Amygdala (tissue), 56 donors: ENCODE measurements around the gene ASB18.

Source experiments
- DNase-seq, 56 donors: peaks; one replicate each; lab custom pipeline; 2025; lab: John Stamatoyannopoulos, UW

Gene ASB18

DNA sequence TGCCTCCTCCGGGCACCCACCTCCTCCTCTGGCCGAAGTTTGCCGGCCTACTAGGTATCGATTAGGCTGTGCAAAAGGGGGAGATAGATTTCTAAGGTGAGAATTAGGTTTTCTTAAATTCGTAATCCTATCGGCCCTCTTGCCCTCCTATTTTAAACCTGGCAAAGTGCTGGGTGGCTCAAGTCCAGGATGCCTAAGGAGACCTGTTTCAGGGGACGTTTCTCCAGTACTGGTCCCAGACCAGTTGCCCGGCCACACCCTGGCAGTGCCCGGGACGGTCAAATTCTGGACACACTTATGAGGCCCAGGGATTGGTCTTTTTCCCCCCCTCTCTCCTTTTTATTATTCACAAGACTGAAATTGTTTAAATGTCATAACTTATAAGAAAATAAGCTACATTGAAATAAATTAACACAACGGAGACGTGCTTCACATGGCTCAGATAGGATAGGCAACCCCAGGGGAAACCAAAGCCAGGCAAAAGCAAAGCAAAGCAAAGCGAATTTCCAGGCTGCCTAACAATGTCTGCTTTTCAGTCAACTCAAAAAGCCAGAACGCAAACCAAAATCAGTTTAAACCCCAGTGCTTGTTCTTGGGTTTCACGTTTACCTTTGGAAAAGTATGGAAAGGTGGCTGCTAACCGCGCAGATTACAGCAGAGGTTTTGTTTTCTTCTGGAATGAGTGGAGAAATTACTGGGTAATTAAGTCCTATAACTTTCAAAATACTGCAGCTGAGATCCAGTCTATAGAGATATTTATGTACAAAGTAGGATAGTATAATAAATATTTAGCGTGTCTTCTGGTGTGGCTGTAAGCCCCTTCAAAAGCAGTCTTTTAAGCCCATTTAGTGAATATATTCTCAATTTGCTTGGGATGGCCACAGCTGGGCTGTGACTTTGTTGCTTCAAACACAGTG lies 99.0 kb downstream of the ASB18 start:
- DNase-seq: no peak

DNA sequence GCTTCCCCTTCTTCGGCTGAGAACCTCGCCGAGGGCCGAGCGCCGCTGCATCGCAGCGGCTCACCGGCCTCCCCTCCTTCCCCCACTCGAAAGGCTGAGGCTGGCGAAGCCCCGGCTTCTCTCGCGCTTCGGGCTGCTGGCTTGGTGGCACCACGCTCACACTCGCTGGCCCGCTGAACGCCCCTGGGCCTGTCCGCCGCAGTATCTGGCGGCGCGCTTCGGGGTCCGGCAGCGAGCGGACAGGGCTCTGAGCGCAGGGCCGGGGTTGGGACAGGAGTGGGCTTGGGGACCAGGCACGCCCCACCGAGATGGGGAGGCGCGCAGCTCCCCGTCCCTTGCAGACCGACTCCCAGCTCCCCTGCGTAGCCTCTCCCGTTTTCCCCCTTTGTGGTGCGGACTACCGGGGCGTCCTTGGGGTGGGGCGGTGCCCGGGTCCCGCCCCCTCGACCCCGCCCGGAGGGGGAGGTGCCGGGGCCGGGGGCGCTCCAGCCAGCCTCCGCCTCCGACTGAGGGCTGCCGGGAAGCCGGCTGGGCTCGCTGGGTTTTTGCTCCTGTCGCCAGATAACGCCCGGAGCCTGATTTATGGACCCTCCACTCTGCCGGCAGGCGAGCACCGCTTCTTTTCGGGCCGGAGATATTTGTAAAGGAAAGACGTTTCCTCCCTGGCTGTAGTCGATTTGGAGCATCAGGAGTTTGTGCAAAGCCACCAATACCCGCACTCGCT lies 99.8 kb downstream of the ASB18 start:
- no peak for DNase-seq

DNA sequence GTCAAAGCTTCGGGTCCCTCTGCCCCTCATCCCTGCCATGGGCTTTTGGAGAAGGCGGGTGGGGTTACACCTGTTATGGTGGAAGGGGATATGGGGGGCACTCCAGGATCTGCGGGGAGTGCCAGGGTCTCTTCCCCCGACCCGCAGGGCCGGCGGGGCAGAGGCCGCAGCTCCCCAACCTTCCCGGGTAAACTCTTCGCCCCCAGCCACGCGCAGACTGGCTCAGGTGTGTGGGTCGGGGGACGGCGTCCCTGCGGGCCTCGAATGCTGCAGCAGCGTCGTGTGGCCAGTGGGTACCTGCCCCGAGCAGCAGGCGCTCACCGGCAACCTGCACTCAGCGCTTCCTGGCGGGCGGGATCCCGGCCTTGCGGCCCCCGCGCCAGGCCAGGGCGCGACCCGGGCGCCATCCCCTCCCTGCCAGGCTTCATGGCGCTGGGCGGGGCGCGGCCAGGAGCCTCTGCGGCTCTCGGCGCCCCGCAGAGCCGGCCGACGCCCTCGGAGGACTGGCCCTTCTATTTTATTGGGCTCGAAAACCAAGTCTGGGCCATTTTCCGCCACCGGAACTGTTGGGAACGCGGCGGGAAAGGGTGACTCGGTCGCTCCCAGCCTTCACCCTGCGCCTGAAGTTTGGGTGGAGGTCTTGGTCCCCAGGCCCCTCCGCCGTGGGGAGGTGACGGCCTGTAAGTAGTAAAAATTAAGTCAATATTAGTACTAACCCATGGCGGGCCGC lies 100.6 kb downstream of the ASB18 start:
- no peak for DNase-seq

DNA sequence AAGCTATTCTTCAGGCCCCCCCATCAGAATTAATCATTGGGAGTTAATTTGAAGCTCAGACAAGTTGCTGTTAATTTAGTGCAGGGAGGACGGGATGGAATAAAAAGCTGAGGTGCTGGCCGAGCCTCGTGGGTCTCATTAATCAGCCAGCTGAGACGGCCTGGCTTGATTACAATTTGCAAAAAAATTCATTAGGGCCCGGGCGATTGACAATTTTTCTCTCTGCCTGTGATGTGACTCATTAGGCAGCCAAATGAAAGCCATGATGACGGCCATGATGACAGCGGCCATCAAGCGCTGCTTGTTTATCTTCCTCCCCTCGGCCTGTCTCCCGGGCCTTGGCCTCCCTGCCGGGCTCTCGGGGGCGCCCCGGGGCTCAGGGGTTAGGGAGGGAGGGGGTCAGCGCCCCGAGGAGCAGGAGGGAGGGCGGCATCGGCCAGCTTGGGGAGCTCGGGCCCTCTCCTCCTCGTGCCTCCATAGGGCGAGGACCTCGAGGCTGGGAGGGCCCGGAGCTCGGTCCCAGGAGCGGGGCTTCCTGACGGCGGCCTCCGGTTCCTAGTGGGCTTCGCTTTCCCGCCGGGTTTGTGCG lies 101.2 kb downstream of the ASB18 start:
- no peak for DNase-seq

DNA sequence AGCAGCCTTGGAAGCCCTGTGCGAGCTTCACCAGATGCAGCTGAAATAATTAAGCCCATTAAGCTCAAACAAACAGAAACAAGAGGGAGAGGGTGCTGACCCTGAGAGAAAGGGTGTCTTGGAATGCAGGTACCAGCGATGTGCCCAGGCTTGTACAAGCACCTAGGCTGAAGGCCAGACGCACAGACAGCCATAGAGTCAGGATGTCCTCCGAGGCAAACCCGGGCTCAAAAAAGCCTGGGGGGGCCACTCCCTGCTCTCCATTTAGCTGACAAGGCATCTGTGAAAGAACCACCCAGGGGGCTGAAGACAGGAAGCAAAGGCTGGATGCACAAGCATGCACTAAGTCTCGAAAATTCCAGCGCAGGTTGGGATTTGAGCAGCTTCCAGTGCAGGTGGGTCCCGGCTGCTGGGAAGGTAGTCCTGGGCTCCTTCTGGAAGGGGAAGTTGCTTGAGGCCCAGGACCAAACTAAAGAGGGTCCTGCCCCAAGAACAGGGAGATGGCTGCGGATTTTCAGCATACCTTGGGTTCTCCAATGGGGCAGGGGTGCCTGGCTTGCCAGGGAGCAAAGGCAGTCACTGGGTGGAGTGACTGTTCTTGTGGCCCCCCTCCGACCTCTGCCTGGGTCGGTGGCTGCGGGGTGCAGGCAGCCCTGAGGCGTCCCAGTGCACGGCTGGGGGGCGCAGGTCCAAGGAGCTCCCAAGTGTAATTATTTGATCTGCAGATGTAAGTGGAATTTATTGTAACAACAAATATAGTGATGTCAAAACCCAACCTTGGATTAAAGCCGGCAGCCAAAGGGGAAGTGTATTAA lies 102.0 kb downstream of the ASB18 start:
- no peak for DNase-seq

DNA sequence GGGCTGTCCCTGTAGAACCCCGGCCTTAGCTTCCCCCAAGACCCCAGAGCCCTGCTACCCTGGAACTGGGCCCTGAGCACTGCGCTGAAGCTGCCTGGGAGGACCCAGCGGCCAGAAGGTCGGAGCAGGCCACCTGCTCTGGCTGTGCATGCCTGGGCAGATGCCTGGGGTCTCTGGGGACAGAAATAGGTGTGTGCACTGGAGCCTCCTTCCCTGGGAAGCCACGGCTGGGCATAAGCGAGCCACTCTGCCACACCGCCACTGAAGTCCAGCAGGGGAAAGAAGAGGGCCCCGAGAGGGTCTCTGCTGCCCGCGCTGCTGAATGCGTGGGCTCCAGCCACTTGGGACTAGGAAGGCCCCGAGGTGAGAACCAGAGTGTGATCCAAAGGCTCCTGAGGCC lies 102.7 kb downstream of the ASB18 start:
- no peak for DNase-seq

DNA sequence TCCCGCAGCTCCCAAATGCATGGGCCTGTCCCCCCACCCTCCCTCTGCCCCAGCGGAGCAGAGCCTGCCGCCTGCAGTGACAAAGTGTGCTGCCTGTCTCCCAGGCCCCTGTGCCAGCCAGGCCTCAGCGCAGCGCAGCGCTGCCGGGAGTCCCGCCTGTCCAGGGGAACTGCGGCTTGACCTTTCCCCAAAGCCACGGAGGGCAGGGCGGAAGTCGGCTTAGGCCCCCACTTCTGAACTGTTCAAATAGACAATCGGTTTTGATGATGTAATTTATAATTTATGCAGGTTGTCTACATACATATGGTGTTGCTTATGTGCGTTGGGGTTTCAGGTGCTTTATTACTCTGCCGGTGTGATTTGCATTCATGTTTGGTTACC lies 103.1 kb downstream of the ASB18 start:
- DNase-seq: no peak

DNA sequence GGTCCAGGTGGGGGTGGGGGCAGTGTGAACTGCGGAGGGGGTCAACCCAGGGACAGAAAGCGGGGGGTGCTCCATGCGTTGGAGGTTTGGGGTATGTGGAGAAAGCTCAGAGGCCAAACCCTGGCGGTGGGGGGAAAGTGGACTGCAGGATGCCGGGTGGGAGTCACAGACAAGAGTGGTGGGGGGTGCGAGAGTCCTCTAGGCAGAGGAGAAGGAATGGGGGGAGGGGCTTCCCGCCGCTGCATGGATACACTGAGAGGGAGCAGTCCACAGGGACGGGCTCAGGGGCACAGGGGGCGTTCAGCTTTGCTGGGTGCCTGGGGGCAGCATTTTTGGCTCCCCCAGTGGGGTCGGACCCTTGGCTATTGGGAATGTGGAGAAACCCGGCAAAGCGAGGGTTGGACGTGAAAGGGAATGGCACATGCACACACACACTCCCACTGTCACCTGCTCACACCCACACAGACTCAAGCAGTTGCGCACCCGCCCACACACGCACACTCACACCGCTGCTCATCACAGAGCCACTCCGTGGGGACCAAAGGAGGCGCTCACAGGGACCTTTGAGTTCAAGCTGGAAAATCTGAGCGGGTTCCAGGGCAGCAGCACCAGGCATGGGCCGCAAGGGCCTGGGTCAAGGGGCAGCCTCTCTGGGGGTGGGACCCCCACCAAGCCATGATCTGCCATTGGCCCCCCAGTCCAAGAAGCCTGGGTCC lies 103.7 kb downstream of the ASB18 start:
- DNase-seq: no peak

DNA sequence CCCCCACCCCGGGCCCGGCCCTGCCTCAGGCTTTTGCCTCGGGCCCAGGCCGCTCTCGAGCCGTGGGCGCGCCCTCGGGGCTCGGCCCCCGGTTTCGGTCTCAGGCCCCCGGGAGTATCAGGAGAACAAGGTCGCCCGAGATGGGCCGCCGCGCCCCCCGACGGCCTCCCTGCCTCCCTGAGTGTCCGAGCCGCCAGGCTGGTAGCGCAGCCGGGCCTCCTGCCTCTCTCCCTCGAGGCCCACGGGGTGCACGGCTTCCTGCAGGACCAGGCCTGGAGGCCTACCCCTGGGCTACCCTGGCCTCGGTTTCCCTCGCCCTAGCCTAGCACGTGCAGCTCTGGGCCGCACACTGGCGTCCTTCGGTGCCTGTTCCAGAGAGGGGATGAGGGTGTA lies 104.4 kb downstream of the ASB18 start:
- DNase-seq: no peak

DNA sequence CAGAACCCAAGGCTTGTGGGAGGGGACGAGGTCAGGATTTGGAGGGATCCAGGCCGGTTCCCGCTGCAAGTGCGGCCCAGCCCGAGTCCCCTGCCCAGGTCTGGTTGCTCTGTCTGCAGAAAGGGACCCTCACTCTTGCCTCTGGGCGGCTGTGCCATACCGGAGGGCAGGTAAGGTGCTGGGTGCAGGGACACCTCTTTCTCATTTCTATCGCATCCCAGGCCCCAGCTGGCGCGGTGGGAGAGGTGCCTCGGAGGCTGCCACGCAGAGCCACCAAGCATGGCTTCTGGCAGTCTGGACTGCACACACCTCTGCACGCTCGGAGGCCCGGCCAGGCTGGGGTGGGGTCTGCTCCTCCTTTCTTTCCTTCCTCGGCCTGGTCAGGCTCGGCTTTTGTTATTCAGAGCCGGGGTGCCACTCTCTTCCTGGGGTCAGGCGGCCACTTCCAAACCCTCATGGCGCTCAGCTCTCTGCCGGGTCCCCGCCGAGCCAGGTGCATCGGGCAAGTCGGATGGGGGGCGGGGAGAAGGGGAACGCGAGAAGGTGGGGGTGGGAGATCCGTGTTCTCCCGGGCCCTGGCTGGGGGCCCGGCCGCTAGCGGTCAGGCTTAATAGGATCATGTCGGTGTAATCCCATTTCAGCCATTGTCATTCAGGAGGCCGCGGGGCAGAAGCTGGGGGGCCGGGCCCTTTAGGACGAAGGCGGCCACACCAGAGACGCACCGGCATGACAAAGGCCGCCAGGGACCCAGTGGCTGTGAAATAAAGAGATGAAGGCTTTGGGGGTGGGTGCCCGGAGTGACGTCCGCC lies 105.0 kb downstream of the ASB18 start:
- no peak for DNase-seq

DNA sequence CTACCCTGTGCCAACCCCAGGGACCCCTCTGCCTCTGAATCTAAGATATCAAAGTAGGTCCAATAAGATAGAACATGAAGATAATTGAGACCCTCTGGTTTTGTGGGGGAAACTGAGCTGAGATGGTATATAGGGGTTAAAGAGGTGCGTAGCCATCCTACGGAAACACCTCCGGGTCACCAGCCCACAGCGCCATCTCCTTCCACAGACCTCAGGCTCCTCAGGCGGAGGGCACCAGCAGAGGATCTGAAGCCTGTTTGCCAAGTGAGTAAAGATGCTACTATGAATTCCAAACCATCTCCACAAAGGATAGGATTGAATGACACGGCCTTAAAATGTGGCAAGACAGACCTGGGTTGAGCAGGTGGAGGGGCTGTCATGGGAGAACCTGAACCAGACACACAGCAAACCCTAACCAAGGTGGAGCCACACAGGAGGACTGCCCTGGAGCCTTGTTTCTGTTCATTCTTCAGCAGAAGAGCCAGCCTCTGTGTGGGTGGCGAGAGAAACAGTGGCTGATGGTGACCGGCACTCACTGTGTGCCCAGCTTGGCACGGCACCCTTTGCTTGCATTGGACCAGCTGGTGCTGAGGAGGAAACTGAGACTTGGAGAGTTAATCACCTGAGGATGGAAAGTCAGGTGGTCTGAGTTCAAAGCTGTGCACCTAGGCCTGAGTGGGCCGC lies 106.2 kb downstream of the ASB18 start:
- DNase-seq: no peak

DNA sequence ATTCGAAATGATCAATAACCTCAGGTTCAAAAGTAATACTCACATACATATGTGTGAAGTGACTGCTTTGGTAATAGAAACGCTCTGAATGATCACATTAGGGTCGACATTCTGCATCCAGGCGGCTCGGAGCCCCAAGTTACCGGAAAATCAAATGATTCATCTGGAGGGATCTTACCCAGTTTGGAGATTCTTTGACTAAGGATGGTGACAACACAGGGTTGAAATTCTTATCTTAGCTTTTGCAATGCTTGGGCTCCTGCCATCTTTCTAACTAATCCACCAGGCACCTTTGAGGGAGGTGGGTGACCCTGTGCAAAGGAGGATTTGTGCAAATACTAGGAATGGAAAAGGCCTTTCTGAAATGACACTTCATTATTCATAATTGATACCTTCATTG lies 106.8 kb downstream of the ASB18 start:
- no peak for DNase-seq

DNA sequence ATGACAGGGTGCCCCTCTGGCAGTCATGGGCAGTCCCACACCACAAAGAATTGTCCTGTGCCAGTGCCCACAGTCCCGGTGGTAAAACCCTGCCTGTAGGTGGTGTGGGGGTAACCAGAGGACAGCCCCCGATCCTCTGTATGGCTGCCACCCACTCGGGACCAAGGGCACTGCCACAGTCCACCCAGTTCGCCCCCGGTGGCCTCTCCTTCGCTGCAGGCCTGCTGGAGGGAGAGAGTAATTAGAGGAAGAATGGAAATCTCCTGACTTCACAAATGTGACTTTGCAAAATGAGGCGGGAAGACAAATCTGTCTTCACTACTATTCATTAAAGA lies 107.4 kb downstream of the ASB18 start:
- no peak for DNase-seq

DNA sequence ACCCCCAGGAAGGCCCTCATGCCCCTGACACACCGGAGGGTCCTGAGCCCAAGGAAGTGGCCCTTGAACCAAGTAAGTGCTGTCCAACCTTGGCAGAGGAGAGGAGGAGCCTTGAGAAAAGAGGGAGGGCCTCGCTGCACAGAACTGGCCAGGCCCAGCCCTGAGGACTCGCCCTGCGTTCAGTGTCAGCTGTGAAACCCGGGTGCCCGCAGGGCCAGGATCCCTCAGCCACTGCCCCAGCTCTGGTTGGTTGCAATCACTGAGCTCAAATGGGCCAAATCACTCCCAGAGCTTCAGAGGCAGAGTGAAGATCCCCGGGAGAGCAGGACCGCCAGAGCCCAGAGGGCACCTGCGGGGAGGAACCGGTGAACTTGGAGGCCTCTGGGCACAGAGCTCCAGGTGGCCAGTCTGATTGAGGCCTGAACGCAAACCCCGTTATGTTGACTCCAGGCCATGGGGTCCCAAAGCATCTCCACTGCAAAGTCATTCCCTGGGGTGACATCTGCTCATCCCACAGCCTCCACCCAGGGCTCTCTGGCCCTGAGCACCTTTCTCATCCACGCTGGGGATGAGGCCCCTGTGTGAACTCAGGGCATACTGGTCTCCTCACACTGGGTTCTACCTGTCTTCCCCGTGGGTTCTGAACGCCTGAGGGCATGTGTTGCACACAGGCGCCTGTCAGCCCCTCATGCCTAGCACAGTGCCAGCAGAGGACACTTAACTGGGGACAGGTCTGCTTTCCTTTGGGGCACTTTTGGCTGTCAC lies 107.9 kb downstream of the ASB18 start:
- no peak for DNase-seq

DNA sequence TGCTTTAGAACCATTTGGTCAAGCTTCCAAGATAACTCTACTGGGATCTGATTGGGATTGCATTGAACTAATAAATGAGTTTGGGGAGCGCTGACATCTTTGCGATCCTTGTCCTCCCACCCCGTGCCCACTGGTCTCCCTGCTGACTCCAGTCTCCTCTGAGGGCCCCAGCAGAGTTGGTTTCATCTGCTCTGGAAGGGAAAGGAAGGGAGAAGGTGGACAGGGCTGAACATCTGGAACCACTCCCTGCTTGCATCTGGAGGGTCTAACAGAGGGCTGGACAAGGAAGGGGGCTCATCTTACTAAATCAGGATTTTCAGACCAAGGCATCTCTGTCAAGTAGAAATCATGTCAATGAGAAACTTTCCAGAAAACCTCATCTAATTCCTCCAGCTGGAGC lies 108.8 kb downstream of the ASB18 start:
- no peak for DNase-seq

DNA sequence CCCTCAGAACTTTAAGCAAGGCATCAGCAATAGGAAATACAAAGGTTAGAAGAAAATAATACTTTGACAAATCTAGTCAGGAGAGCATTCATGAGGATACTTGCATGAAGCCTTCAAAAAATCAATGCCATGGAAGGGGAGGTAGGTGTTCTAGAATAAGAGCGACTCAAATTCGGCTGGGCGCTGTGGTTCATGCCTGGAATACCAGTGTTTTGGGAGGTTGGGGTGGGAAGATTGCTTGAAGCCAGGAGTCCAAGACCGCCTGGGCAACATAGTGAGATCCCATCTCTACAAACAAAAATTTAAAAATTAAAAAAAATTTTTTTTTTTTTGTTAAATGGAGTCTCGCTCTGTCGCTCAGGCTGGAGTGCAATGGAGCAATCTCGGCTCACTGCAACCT lies 117.8 kb downstream of the ASB18 start:
- DNase-seq: no peak

DNA sequence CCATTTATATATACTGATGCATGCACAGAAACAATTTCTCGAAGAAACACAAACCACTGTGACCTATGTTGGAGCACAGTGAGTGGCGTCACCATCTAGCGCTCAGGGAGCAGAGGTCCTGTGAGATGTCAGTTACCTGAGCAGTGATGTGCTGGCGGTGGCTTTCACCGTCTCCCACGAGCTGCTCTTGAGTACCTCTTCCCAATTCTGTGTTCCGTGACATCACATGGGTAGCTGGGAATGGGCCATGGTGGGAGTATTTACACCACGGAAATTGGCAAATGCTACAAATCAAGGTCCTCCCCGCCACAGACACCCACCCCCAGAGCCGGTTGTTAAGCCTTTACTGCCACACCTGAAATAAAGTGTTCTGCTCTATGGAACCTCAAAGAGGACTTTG lies 120.4 kb downstream of the ASB18 start:
- no peak for DNase-seq
